HG03520 (cell line): ENCODE results near the gene F11.
"Not testable (repeated sequence)": the region's sequence is repeated elsewhere in the genome, so short reads cannot be mapped to it uniquely, and the experiment has no call there.

Source experiments
- ATAC-seq: cut with Tn5 transposase; IDR thresholded peaks from one replicate; pipeline ENCODE4 v1.9.1; 2021; ENCODE audit warnings: mild to moderate bottlenecking, moderate library complexity; ENCODE audit not compliant: unreplicated experiment

Gene F11

DNA sequence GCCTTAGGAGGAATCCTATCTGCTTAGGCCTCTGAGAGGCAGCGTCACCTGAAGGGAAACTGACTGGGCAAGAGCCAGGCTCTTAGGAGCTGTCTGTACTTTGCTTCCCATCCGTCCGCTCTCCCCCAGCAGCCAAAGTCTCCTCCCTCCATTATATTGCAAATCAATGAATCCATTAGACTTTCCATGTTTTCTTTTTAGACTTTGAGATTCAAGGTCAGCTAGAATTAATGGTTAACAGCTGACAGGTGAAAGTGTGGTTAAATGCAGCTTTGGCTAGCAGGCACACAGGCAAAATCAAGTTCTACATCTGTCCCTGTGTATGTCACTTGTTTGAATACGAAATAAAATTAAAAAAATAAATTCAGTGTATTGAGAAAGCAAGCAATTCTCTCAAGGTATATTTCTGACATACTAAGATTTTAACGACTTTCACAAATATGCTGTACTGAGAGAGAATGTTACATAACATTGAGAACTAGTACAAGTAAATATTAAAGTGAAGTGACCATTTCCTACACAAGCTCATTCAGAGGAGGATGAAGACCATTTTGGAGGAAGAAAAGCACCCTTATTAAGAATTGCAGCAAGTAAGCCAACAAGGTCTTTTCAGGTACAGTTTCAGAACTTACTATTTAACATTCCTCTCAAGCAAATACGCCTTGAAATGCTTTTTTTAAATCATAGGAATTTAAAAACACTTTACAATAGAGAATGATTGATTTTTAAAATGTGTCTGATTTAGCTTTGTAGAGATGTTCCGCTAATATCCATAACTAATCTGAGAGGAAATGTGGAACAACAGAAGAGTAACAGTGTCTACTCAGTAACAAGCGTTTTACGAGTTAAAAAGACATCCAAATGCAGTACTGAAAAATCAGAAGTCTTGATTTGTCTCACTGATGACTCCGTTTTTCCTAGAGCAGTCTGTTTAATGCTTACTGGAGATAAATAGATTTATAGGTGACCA is at the start of gene F11:
F11 (plus strand) TSS at position 507 of the 970 bp plus-strand sequence. CDS start 948 bp downstream, outside the sequence.
- no peak for ATAC-seq

DNA sequence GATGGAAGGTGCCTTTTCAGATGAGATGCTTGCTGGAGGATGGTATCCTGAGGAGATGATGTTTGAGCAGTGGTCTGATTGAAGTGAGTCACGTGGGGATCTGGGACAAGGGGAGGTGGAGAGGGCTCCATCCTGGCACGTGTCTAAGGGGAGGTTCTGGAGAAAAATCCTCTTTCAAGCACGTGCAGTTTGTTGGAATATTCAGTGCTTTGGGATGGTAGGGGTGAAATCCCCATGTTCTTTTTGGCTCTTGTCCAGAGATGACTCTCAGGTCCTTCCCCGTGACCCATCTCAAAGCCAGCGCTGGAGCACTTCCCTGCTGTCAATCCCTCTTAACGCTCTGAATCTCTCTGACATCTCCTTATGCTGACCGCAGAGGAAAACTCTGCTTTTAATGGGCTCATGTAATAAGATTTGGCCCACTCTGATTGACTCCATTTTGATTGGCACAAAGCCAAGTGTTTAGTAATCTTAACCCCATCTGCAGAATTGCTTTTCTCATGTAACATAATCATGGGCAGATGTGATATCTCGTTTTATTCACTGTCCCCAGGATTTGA is 49.4 kb upstream of the F11 start:
- ATAC-seq: no peak

DNA sequence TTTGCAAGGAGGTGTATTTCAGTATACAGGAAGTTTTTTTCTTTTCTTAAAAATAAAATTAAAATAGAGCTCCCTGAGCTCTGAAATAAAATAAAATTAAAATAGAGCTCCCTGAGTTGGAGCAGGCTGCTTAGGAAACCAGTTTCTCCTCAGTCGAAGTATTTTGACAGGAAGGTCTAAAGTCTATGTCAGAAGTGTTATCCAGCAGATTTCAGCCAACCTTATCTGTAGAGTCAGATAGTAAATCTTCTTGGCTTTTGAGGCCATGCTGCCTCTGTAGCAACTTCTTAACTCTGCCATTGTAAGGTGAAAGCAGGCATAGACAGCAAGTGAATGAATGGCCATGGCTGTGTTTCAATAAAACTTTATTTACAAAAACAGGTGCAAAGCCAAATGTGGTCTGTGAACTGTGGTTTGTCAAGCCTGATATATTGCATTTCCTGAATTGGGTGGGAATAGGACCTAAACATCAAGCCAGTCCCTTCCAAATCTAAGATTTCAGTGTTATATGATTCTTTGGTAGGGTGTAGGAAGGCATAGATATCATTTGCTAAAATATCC is 48.2 kb upstream of the F11 start:
- no peak for ATAC-seq

DNA sequence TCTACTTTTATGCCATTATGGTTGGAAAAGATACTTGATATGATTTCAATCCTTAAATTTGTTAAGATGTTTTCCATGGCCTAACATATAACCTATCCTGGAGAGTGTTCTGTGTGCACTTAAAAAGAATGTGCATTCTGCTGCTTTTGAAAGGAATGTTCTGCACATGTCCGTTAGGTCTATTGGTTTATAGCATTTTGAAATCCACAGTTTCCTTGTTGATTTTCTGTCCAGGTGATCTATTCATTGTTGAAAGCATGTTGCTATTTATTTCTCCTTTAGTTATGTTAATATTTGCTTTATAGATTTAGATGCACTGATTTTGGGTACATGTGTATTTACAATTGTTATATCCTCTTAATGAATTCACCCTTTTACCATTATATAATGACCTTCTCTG is 44.4 kb upstream of the F11 start:
- no peak for ATAC-seq

DNA sequence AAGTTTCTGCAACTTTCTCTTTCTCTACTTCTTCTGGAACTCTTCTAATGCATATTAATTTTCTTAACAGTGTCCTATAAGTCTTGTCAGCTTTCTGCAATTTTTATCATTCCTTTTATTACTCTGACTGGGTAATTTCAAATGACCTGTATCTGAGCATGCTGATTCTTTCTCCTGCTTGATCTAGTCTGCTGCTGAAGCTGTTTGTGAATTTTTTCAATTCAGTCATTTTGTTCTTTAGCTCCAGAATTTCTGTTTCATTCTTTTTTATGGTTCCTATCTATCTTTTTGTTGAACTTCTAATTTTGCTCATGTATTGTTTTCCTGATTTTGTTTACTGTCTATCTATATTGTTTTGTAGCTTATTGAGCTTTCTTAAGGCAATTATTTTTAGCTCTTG is 40.1 kb upstream of the F11 start:
- no peak for ATAC-seq

DNA sequence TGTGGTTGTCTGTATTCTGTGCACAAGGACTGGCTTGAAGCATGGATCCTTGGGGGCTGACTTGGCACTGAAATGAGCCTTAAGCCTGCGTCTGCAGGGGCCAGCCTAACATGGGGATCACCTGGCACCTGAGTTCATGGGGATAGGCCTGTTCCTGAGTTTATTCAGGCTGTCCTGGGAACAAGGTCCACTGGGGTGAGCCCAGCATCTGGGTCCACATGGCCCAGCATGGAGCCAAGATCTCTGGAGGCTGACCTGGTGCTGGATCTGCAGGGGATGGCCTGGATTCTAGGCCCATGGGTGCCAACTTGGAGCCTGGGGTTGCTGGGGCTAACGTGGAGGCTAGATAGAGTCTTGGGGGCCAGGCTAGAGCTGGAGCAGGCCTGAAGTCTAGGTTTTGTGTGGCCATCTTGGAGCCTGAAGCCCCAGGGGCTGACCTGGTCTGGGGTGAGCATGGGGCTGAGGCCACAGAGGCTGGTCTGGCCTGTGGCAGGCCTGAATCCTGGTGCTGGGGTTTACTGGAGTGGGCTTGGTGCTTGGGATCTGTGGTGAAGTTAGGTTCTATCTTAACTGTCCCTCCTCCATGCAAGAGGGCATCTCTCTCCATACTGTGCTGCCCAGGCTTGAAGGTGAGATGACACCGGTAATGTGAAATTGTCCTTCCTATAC is 39.3 kb upstream of the F11 start:
- ATAC-seq: no peak

DNA sequence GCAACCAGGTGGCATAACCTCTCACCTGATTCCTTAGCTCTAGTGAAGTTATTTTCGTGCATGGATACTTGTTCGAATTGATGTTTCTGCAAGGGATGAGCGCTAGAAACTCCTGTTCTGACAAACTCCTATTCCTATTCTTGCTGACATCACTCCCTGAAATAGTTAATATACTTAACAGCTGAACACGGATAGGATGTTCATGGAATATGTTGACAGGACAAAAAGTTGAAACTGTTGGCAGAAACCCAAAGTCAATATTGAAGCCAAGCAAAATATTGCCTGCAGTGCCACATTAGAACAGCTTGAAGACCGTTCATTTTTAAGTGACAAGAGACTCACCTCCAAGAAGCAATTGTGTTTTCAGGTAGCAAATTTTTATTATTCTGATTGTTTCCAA is 38.8 kb upstream of the F11 start, which contains the start of gene KLKB1:
KLKB1 (plus strand) TSS at position 287 of the 400 bp plus-strand sequence. CDS start 689 bp downstream, outside the sequence.
- ATAC-seq: no peak

DNA sequence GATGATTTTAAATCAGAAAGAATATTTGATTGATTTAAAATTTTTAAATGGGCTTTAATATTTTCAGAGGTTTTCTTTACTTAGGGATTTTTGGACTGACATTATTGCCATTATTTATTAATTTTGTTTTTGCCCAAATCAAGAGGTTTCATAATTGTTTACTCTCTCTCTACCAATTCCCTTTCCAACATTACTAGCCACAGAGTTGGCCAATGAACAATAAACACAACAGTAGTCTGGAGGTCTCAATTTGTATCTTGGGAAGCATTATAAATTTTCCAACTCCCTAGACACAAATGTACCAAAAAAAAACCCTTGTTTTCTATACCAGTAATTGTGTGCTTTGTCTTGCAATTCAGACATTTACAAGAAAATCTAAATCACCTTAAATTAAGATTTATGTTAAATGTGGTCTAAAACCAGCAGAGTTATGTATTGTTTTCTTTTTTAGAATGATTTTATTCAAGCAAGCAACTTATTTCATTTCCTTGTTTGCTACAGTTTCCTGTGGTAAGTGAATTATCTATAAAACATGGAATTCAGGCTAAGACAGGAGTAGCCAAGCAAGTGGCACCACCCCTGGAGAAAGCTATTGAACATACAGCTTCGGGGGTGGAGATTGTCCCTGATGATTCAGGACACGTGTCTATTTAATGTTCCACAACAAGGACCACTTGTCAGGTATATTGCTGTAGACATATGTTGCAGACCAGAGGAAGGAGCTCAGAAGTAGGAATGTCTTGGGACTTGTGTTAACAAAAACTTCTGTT is 38.1 kb upstream of the F11 start:
- ATAC-seq: no peak

DNA sequence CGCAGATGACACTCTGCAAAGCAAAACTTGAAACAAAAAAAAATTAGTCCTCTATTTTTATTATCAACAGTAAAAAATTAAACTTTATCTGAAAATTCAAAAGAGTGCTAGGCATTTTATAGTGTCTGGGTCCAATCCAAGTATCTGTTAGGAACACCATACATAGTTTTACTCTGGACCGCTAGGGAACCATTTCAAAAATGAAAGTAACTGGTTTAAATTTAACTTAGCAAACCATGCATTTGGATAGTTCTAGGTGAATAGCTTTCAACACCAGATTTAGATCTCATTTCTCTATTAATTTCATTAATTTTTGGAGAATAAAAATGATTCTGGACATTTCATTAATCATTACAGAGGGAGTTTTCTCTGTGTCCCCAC is 37.5 kb upstream of the F11 start:
- ATAC-seq: no peak

DNA sequence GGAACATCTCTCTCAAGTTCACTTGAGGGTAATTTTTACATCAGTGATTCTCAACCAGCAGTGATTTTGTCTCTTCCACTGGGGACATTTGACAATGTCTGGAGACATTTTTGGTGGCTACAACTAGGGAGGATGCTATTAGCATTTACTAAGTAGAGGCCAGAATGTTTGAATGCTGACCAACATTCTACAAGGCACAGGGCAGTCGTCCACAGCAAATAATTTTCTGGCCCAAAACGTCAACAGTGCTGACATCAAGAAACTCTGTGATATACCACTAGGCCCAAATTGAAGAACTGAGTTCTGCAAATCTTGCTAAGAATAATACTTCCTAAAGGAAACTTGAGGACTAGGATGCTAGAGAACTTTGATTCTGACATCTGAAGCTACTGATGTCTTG is 31.6 kb upstream of the F11 start:
- no peak for ATAC-seq

DNA sequence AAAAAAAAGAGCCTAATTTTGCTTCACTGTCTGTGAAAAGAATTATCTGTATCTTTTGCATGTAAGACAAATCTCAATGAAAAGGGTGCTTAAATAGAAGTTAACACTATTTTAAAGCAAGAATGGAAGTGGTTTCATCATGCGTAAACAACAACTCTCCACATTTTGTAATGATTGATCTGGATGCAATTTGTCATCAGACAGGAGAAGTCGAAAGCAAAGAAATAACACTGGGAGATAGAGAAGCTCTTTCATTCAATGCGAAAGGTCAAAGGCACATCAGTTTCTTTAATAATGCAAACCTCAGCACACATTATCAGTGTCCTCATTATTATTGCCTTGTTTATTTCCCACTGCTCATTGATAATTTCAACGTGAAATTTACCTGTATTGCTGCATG is 29.9 kb upstream of the F11 start:
- no peak for ATAC-seq

DNA sequence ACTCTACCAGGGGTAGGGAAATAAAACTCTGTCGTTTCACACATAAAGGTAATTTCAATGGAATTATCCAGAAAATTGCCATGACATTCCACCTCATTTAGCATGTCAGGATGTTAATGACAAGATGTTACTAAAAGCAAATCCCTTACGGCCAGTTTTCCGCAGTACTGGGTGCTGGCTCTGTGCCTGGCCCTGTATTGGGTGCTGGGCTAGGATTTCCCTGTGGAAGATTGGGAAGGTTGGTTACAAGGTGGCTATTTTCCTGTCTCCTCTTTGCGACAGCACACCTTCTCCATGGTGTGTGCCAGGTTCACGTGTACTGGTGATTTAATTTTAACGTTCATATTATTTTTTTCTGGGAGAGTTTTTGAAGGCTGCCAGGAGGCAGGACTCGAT is 25.5 kb upstream of the F11 start:
- ATAC-seq: no peak

DNA sequence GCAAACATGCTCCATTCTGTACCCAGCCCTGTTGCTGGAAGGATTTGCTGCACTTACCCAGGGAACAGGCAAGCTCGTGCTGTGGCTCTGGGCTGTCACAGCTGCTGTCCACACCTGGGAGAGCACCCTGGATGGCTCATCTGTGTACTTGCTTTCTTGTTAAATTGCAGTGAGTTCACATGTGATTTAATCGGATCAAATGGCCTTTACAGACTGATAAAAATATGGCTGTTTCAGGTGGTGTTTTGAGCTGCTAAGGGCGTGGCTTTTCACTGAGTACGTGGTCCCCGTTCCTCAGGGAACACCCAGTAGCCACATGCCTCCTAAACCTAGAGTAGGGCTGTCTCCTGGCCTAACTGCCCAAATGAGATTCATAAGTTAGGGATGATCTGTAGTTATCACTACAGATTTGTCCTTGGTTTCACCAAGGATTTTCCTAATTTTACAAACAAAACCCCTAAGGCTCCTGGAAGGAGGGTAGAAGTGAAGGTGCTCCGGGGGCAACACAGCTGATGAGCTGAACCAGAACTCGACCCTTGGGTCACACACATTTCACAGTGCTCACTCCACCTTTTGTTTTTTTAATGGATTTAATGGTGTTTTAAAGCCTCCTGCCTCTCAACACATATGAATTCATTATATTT is 25.0 kb upstream of the F11 start:
- ATAC-seq: no peak

DNA sequence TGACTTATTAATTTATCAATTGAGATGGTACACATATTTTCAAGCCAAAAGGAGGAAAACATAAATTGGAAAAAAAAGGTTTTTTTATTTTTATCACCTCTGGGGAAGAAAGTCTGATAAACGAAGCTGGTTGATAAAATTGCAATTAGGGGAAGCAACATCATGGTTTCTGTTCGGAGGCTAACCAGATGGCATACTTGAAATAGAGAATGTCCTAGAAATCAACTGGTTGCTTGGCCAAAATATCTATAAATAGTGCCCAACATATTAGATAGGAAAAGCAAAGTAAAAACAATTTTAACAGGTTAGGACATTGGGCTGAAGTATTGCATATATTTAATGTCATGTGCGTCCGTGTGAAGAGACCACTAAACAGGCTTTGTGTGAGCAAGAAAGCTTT is 24.4 kb upstream of the F11 start:
- ATAC-seq: no peak

DNA sequence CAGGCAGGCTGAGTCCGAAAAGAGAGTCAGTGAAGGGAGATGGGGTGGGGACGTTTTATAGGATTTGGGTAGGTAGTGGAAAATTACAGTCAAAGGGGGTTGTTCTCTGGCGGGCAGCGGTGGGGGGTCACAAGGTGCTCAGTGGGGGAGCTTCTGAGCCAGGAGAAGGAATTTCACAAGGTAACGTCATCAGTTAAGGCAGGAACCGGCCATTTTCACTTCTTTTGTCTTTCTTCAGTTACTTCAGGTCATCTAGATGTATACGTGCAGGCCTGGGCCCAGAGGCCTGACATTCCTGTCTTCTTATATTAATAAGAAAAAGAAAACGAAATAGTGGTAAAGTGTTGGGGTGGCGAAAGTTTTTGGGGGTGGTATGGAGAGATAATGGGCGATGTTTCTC is 24.0 kb upstream of the F11 start:
- ATAC-seq: not testable (repeated sequence)

DNA sequence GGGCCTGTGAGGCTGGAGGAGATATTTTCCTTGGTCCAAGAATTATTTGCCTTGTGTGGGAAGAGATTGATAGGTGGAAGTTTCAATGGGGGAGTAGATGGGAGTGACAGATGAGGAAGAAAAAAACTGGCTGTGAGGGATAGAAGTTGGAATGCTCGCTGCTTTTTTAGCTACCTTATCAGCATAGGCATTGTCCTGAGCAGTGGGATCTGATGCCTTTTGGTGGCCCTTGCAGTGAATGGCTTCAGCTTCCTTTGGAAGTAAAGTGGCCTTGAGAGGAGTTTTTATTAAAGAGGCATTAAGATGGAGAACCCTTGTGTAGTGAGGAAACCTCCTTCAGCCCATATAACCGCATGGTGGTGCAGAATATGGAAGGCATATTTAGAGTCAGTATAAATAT is 22.7 kb upstream of the F11 start:
- ATAC-seq: no peak

DNA sequence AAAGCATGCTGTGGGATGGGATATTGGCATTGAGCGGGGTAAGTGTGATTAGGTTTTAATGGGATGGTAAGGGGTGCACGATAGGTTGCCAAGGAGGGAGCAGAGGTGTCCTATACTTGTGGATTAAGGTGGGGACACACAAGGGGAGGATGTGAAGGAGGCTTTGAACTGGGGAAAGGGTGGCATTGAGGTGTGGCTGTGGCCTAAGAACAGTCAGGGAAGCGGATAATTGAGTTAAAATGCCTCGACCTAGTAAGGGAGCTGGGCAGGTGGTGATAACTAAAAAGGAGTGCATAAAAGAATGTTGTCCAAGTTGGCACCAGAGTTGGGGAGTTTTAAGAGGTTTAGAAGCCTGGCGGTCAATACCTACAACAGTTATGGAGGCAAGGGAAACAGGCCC is 21.2 kb upstream of the F11 start:
- no peak for ATAC-seq

DNA sequence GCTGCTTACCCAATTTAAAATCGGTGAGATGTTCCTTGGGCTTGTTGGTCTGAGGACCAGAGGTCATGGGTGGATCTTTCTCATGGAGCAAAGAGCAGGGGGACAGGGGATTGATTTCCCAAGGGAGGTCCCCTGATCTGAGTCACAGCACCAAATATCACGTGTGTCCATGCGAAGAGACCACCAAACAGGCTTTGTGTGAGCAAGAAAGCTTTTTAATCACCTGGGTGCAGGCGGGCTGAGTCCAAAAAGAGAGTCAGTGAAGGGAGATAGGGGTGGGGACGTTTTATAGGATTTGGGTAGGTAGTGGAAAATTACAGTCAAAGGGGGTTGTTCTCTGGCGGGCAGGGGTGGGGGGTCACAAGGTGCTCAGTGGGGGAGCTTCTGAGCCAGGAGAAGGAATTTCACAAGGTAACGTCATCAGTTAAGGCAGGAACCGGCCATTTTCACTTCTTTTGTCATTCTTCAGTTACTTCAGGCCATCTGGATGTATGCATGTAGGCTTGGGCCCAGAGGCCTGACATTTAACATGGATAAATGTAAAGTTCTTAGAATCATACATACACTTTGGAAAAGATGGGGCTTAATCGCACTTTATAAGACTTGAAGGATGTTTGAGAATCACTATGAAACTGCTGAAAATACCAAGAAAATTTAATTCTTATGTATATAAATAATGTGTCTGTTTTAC is 18.8 kb upstream of the F11 start:
- ATAC-seq: not testable (repeated sequence)

DNA sequence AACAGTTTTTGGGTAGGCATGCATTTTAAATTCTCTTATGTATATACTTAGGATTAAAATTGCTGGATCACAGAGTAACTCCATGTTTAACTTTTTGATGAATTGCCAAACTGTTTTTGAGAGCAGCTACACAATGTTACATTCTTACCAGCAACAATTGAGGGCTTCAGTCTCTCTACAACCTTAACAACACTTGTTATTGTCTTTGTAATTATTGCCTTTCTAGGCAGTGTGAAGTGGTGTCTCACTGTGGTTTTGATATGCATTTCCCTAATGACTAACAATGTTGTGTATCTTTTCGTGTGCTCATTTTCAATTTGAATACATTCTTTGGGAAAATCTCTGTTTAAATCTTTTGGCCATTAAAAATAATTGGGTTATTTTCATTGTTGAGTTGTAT is 17.3 kb upstream of the F11 start:
- no peak for ATAC-seq
